Astrocyte (in vitro differentiated cells and primary cell): ENCODE data around the gene BAHD1.

ENCODE experiments used
- CTCF ChIP-seq: IDR thresholded peaks from 2 replicates; pipeline ENCODE4 v1.5.1; 2011; ENCODE audit warnings: low read depth, mild to moderate bottlenecking, inconsistent platforms, low read length, moderate library complexity; ENCODE audit not compliant: insufficient read depth
- EZH2 ChIP-seq: IDR thresholded peaks from 2 replicates; pipeline ENCODE4 v1.6.1; 2012; ENCODE audit warnings: mild to moderate bottlenecking, low read length, inconsistent platforms; ENCODE audit not compliant: insufficient read depth

- TF ChIP-seq EZH2: no peak
- no peak for TF ChIP-seq CTCF
Observed at GRCh38 chr15:40500568-40501330, 60.0 kb downstream of the BAHD1 start.
